ENCODE measurements around the gene KCNH3.

Gene KCNH3

GRCh38 chr12:49567611-49568441 is 29.0 kb downstream of the KCNH3 start, which contains the start of gene MCRS1:
TSS of gene MCRS1 (minus strand) at chr12:49568142. CDS start at chr12:49566731, 1,411 bp downstream.
- H3K27ac ChIP-seq (ENCODE audit: extremely low read depth, low read depth, low read length) = peak within 1 kb of the TSS; percentile 69
- H3K36me3 ChIP-seq (ENCODE audit: control insufficient read depth in 2 of 2, insufficient read depth in 1 of 2, low read length in 2 of 2) = peaks cover 0 to 46% of the 10 kb centered on the region in 2 experiments; a peak in 2 of 3 replicates
- POLR2A ChIA-PET = interaction anchor here (0.5 to 1.7 kb wide), 8 partner anchors 11 to 486 kb away, joined by 3 to 9 read pairs (median 3); partner anchors contain the start of genes SPATS2 and TMBIM6
- CTCF ChIA-PET = interaction anchor here (0.6 to 1.9 kb wide), 8 partner anchors 12 to 279 kb away, joined by 3 to 10 read pairs (median 4); no protein-coding TSS in a partner anchor
- no peaks in the 10 kb centered on the region for H3K9me3 ChIP-seq (ENCODE audit: control insufficient read depth, insufficient read depth, low read depth, low read length)
- H3K4me3 ChIP-seq (ENCODE audit: low read depth, low read length) = peak within 1 kb of the TSS; percentile 88
- H3K4me1 ChIP-seq (ENCODE audit: control insufficient read depth, insufficient read depth, low read length) = no peaks in the 10 kb centered on the region
- TF ChIP-seq WT1 (tag by site-specific recombination; IDR thresholded peaks at IDR 0.05) (peak; percentile 39; the same call in 1 of the 2 replicates), ZNF121 (tag by site-specific recombination; IDR thresholded peaks at IDR 0.05) (no peak), ZBTB20 (tag by site-specific recombination; IDR thresholded peaks at IDR 0.05) (peak; percentile 98), ZNF394 (tag by site-specific recombination; IDR thresholded peaks at IDR 0.05; ENCODE audit: borderline replicate concordance) (peak; percentile 25; the same call in 1 of the 2 replicates), ZNF292 (tag by site-specific recombination; IDR thresholded peaks at IDR 0.05; ENCODE audit: borderline replicate concordance, low read depth) (no peak), ZNF398 (tag by site-specific recombination; IDR thresholded peaks at IDR 0.05) (no peak), ZNF362 (tag by site-specific recombination; IDR thresholded peaks at IDR 0.05) (no peak), ZNF24 (tag by site-specific recombination; IDR thresholded peaks at IDR 0.05) (0 out of 2 replicates have a peak, but pooled peaks have one; percentile 46), ZNF624 (tag by site-specific recombination; IDR thresholded peaks at IDR 0.05) (no peak), ZBTB6 (tag by site-specific recombination; IDR thresholded peaks at IDR 0.05) (no peak), PRDM1 (tag by site-specific recombination; IDR thresholded peaks at IDR 0.05) (peak; percentile 72; the same call in 1 of the 2 replicates), GLIS1 (tag by site-specific recombination; IDR thresholded peaks at IDR 0.05) (peak; percentile 92), ZBTB21 (tag by site-specific recombination; IDR thresholded peaks at IDR 0.05) (peak; percentile 68; the same call in 1 of the 2 replicates), GLIS2 (tag by site-specific recombination; IDR thresholded peaks at IDR 0.05) (peak; percentile 93), ZEB2 (tag by site-specific recombination; IDR thresholded peaks at IDR 0.05) (peak; percentile 93), ZNF837 (tag by site-specific recombination; IDR thresholded peaks at IDR 0.05) (no peak), ZNF529 (tag by site-specific recombination; IDR thresholded peaks at IDR 0.05; ENCODE audit: insufficient replicate concordance) (no peak), ZNF792 (tag by site-specific recombination; IDR thresholded peaks at IDR 0.05) (no peak), SCRT2 (tag by site-specific recombination; IDR thresholded peaks at IDR 0.05) (no peak), HOXD13 (CRISPR knock-in tag; IDR thresholded peaks at IDR 0.05; ENCODE audit: borderline replicate concordance) (no peak), ZBTB44 (tag by site-specific recombination; IDR thresholded peaks at IDR 0.05) (no peak), SP3 (tag by site-specific recombination; IDR thresholded peaks at IDR 0.05) (peak; percentile 96), ZNF280C (tag by site-specific recombination; IDR thresholded peaks at IDR 0.05) (no peak)

All from HEK293 (cell line).